Ramos (cell line): ENCODE measurements around the gene RUNX1.
"Not testable (repeated sequence)": the region's sequence is repeated elsewhere in the genome, so short reads cannot be mapped to it uniquely, and the experiment has no call there.

Source experiments
- in situ Hi-C: fragments of 300-500 bp; cut with MboI; formaldehyde crosslinking; loops from one replicate; pipeline ENCODE4 v1.14.3; 2022; ENCODE audit warnings: low sequenced_read_pairs; ENCODE audit not compliant: unreplicated experiment

The RUNX1 gene

DNA sequence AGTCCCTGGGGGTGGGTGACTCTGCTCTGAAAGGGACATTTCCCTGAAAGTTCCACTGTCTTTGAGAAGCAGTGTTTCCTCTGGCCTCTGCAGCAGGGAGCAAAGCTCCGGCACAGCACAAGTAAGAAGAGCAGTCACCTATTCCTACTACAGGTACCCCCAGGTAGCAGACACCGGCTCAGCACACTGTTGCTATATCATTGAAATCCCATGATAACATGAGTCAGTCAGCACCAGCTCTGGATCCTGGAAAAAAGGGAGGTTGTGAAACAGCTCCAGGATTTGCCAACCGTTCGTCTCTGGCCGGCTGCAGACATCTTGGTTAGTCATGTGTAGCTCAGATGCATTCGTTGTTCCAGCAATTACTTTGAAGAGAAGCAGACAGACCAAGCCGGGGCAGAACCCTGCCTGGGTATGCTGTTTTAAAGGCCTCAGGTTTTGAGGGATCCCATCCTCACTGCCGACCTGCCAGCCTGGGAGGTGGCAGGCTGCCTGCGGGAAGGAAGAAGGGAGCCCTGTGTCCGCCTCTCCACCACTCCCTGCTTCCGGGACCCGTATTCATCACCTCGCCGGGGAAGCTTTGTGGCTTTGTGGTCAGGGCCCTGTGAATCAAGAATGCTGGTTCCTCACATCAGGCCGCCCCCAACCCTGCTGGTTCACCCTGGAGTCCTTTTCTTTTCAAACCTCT, 241.1 kb downstream of the RUNX1 start:
- in situ Hi-C loops = no loop called here

DNA sequence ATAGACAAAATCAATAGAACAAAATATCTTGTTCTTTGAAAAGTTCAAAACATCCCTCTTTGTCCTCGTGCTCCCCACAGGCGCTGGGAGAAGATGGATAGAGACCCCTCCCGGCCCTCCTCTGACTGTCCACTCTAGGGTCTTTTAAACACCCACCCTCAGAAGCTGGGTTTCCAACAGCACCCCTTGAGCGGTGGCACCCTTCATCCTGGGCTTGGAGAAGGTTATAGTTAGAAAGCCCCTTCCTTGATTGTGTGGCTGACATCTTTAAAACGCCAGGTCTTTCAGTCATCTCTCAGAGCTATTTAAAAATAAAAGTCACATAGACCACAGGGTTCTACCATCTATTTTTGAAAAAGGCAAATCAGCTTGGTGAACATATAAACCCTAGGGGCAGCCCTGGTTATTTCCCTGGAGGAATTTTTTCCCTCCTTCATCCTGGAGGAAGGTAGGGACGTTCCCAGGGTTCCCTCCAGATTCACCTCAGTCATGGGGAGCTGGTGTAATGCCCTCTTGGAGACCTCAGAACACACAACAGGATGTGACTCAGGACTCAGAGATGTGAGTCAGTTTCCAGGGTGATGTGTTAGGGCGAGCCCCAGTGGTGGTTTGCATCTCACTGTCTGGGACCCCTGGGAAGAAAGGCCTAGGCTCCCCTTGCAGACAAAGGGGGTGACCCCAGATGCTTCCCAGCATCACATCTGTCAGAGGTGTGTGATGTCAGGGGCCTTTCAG, 241.8 kb downstream of the RUNX1 start:
- in situ Hi-C loops = no loop called here

DNA sequence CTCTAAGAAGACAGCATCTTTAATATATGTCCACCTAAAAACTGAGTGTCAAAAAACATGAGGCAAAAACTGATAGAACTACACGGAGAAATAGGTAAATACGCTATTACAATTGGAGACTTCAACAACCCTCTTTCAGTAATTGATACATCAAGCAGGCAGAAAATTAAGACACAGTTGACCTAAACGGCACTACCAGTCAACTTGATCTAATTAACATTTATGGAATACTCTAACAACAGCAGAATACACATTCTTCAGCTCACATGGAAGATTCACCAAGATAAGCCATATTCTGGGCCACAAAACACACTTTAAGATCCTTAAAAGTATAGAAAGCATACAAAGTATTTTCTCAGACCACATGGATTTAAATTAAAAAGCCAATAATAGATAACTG, 242.7 kb downstream of the RUNX1 start:
- in situ Hi-C loops = no loop called here

DNA sequence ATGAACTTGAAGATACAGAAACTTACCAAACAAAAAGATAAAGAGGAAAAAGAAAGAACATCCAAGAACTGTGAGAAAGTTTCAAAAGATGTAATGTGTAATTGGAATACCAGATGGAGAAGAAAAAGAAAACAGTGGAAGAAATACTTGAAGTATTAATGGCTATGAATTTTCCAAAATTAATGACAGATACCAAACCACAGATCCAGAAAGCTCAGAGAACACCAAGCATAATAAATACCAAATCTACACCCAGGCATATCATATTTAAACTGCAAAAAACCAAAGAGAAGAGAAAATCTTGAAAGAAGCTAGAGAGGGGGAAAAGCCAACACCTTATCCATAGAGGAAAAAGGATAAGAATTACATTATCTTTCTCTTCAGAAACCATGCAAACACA, 243.9 kb downstream of the RUNX1 start:
- in situ Hi-C loops = no loop called here

DNA sequence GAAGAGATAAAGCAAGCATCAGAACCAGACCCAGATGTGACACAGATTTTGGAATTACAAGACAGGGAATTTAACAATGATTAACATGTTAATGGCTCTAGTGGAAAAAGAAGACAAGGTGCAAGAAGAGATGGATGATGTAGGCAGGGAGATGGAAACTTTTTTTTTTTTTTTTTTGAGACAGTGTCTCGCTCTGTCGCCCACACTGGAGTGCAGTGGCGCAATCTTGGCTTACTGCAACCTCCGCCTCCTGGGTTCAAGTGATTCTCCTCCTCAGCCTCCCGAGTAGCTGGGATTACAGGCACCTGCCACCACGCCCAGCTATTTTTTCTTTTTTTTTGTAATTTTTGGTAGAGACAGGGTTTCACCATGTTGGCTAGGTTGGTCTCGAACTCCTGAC, 244.5 kb downstream of the RUNX1 start:
- in situ Hi-C loops = not testable (repeated sequence)

DNA sequence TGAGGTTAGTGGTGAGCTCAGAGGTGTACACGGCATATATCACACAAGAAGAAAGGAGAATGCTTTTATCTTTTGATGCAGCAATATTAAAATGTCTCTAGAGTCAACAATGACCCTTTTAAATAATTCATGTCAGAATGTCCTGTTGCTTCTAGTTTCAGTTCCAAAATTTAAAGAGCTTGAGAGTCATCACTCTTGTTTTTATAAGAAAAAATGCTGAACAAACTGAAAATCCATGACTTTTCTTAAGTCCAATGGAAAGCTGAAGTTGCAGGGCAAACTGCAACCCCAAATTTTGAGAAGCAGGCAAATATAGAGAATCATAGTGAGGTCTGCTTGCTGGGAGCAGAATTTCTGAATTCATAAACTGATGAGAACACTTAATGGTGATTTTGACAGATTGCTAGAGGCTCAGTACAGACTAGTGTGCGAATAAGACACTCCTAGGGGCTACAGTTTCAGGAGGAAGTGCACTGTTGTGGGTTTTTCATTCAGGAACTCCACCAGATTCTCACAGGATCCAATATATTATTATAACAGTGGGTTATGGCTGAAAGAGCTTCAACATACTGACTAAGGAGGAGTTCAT, 245.2 kb downstream of the RUNX1 start:
- in situ Hi-C loops = no loop called here

DNA sequence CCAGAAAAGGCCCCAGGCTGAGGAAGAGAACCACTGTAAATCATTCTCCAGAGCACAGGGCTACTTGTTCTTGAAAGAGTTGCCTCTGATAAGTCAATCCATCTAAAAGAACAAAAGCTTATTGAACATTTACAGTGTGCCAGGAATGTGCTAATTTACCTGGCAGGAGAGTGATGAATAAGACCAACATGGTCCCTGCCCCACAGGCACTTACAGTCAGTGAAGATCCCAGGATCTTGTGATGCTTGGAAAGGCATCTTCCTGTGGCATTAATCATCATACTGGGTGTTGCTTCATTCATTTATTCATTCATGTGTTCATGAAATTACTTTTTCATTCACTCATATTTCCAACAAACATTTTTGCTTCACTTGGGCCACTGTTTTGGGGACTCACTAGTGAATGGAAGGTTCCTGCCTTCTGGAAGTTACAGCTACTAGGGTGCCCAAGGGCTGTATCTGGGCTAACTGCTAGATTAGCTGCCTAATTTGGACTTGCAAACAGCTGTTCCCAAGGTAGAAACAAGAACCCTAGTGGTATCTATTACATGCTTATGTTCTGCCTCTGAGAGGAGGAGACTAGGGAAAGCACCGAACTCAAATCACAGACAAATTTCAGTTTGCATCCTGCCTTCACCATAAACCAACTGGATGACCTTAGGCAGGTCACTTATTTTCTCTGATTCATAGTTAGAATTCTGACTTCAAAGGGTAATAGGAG, 246.8 kb downstream of the RUNX1 start:
- in situ Hi-C loops = no loop called here

DNA sequence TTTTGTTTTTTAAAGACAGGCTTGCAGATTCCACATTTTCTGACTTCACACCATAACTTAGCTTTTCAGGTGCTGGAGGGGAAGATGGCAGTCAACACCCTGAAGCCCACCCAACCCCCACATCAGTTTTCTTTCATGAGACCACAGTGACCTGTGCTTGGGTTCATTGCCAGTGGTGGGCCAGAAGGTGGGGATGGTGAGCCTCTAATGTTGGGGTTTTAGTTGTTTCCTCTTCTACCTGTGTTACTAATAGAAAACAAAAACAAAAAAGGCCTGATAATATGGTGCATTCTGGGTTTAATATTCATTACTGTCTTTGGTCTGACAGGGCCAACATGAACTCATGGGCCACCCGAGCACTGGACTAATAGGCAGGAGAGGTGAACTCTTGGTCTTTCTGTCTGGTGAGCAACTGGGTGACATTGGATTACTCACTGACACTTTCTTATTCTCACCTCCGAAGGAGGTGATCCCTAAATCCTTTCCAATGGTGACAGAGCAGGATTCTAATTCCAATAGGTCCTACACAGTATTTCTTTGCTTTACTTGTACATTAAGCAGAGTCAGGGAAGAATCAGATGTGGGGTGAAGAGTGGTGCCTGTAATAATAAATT, 247.5 kb downstream of the RUNX1 start:
- in situ Hi-C loops = no loop called here

DNA sequence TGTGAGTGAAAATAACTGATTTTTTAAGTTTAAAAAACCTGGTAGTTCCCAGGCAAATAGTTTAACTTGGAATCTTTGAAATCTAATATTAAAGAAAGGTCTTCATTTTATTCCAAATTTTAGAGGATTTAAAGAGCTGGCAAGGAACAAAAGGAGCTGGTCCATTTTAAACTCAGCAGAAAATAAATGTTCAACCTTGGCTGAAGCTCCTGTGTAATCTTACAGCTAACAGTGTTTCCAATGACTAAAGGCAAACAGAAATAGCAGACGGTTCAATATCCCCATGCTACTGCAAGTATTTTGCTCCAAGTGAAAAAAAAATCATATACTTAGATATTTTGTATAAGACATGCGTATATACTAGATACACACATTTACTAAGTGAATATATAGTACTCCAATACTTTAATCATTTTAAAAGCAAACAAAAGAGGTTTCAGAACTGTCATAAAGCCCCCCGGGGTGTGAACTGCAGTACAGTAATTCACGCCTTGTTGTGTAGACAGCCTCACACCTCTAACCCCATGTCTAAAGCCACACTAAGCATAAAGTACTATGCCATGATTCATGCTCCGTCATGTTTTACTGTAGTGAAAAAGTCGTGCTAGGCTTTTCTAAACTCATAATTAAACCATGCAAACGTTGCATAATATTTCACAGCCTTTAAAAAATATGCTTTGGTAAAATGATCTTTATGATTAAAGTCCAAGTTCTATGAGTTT, 248.1 kb downstream of the RUNX1 start:
- in situ Hi-C loops = no loop called here

DNA sequence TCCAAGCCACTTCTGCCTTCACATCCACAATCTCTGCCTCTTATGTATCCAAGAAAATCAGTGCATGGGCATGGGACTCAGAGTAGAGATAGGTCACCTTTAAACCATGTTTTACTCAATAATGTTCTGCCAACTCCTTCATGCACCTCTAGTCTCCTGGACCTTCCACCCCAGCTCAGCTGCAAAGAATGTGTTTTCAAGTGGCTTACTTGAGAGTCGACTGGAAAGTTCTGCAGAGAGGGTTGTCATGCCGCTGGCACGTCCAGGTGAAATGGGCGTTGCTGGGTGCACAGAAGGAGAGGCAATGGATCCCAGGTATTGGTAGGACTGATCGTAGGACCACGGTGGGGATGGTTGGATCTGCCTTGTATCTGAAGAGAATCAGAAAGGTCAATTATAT, 250.0 kb downstream of the RUNX1 start:
- in situ Hi-C loops = no loop called here

DNA sequence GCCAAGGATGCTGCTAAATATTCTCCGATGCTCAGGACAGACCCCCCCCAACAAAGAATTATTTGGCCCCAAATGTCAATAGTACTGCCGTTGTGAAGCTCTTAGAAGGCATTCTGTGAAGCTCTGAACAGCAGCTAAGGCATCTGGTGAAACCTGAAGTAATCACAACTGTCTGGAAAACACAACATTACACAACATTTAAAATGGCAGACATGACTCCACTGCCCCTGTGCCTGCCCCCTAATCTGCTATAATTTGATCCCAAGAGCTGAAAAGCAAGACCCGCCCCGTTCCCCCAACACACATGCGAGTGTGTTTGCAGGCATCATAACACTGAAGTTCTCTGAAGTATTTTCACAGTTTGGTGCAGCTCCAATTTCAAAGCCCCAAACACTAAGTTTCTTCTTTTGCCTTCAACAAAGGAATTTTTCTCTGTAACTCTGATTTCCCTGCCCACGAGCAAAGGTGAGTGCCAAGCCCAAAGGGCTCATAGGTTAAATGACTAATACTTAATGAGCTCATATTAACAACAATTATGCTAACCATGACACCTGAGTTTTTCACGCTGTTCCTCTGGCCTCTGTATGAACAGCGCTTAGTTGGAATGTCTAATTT, 251.1 kb downstream of the RUNX1 start:
- in situ Hi-C loops = no loop called here

DNA sequence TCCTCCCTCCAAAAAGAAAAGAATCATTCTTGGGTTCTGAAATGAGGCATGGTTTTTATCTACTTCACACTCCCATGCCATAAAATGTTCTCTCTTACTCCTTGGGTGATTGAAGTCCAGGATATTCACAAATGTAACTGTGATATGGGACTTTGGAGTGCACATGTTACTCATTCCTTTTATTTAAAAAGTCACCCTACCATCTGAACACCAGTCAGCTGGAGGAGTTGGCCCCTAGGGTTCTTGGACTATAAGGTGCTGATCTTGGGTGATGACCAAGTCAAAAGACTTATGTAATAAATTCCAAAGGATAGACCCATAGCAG, 251.9 kb downstream of the RUNX1 start:
- in situ Hi-C loops = no loop called here

DNA sequence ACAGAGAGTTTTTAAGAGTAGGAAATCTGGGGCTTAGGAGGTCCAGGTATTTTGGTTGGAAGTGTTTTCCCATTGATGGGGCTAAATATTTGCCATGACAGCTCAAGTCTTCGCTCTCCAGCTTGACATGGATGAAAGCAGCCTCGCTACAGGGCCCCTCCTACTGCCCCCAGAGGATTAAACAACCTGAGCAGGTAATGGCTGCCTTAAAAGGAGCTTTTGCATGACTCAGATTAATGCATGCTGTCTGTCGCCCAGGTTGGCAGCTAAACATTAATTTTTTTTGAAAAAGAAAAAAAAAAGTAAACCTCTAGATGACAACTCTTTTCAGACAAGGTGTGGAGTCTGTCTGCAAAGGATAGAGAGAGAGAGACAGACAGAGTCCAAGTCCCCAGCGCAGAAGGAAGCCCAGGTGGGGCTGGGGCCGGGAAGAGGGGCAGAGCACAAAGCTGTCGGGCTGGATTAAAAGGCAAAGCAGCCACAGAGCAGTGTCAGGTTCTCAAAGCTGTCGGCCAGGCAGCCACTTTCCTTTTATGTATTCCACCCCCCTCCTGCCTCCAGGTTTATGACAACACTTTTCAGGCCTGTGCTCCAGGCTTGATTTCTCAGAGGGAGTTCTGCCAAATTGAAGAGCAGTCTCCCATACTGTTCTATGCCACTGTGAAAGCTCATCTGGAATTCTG, 252.4 kb downstream of the RUNX1 start:
- in situ Hi-C loops = no loop called here

DNA sequence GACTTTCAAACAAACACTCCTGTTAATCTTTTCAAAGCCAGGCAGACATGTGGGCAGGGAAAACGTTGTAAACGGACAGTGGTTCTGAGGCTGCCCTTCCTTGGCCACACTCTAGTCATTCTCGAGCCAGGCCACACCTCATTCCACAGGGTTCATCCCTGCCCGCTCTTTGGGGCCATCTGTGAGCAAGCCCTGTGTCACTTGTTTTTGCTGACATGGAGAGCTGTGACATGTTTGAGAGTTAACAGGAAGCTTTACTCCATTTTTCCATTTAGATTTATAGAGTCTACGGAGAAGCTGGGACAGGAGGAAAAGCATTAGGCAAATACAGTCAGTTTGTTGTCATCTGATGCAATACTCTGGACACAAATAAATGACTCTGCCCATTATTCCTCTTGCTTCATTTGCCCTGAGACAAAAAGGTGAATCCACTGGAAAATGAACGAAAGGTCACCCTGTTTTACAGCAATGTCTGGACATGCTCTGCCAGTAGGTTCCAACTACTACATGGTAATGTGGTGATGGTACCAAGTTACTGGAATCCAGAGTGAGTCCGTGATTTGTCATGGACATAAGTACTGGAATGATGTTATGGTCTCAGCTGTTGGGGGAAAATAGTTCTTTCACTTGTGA, 253.4 kb downstream of the RUNX1 start:
- in situ Hi-C loops = no loop called here

DNA sequence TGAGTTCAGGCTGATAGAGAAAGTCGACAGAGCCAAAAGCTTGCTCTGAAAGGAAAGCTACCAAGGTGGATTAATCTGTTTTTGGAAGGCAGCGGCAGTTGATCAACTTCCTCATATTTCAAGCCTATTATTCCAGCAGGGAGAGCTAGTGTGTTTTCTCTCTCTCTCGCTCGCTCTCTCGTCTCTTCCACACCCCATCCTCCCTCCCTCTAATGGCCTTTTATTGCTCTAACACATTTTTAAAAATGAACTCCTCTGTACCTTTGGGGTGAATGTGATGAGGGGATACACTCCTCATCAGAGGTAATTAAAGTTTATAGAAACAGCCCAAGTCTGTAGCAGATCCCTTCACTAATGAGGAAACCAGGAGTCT, 253.9 kb downstream of the RUNX1 start:
- in situ Hi-C loops = no loop called here

DNA sequence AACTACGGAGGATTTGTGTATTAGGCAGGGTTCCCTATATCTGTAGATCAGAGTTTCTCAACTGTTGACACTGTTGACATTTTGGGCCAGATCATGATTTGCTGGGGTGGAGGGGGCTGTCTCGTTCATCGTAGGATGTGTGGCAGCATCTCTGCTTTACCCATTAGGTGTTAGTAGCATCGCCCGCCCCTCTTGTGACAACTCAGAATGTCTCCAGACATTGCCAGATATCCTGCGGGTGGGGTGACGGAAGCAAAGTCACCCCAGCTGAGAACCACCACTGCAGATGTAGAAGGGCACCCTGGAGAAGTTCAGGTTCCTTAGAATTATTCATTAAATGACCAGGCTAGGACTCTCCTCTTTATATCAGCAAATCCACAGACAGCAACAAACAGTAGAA, 254.4 kb downstream of the RUNX1 start:
- in situ Hi-C loops = no loop called here

DNA sequence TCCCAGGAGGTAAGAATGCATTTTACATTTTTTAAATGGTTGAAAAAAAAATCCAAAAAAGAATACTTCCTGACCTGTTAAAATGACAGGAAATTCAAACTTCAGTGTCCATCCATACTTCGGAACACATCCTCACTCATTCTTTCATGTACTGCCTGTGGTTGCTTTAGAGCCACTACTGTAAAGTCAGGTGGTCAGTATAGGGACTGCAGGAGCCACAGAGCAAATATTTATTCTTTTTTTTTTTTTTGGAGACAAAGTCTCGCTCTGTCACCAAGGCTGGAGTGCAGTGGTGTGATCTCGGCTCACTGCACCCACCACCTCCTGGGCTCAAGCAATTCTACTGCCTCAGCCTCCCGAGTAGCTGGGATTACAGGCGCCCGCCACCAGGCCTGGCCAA, 255.6 kb downstream of the RUNX1 start:
- in situ Hi-C loops = no loop called here

DNA sequence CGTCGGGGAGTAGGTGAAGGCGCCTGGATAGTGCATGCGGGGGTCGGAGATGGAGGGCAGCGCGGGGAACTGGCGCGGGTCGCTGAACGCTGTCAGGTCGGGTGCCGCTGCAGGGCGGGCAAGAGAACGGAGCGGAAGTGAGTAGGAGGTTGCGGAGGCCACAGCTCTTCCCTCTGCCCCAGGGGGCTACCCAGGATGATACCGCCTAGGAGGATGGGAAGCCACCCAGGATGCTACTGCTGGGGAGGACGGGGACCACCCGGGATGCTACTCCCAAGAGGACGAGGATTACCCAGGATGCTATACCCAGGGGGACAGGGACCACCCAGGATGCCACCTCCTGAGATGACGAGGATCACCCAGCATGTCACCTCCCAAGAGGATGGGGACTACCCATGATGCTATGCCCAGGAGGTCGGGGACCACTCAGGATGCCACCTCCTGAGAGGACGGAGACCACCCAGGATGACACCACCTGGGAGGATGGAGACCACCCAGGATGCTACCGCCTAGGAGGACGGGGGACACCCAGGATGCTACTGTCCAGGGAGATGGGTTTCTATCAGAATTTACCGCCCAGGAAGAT, 256.5 kb downstream of the RUNX1 start:
- in situ Hi-C loops = no loop called here
